GM08714 (cell line): ENCODE data around the gene SGSM1.

Experiments
- H3K4me3 ChIP-seq: fragments of 200-500 bp; sonication (Bioruptor generic); 2 replicates; pipeline ENCODE4 v1.5.1; 2014; ENCODE audit warnings: mild to moderate bottlenecking, low read length, inconsistent platforms
- ZNF274 ChIP-seq: IDR thresholded peaks from 2 replicates; pipeline ENCODE4 v1.6.1; 2012; ENCODE audit warnings: mild to moderate bottlenecking, low read depth, low read length

Gene SGSM1

DNA sequence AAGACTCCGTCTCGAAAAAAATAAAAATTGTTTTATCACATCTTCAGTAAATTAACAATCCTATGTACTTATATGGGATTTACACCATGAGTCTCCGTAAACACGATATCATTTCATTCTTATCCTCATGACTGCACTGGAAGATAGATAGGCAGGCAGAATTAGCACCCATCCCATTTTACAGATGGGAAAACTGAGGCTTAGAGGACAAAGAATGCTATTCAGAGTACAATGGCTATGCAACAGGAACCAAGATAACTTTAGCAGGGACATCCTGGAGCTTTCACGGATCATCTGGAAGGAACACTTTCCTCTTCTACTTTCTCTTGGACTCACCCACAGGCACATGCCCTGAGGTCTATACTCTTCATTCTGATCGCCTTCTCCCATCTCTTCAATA, 14.6 kb upstream of the SGSM1 start:
- H3K4me3 ChIP-seq = no peak overlapping the region

DNA sequence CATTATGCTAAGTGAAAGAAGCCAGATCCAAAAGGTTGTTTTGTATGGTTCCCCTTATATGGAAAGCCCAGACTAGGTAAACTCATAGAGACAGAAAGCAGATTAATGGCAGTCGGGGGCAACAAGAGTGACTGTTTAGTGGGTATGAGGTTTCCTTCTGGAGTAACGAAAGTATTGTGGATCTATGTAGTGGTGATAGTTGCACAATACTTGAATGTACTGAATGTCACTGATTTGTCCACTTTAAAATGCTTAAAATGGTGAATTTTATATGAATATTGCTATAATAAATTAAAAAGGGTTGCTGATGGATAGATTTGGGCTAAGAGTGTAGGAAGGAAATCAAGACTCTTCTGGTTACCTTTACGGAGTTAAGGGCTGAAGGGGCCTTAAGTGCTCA, 10.0 kb upstream of the SGSM1 start:
- no peak for TF ChIP-seq ZNF274
- H3K4me3 ChIP-seq = no peak overlapping the region

More for the DNA sequence above, 14.6 kb upstream of the SGSM1 start:
- TF ChIP-seq ZNF274 = no peak

- no peak overlapping the region for H3K4me3 ChIP-seq
- no peak for TF ChIP-seq ZNF274
These were observed 9.2 kb upstream of the SGSM1 start for GRCh38 chr22:24796860-24797259.

DNA sequence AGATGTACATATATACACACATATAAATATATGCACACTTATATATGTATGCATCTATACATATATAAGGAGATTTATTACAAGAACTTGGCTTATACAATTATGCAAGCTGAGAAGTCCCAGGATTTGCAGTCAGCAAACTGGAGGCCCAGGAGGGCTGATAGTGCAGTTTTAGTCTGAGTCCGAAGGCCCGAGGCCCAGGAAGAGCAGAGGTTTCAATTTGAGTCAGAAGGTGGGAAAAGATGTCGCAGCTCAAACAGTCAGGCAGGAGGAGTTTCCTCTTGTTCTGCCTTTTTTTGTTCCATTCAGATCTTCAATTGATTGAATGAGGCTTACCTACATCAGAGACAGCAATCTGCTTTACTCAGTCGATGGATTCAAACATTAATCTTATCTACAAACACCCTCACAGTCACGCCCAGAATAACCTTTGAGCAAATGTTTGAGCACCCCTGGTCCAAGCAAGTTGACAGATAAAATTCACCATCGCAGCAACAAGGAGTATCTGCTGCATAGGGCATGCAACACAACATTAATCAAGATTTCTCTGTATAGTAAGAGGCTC, 4.0 kb upstream of the SGSM1 start:
- no peak overlapping the region for H3K4me3 ChIP-seq
- no peak for TF ChIP-seq ZNF274

GRCh38 chr22:24803064-24803542, 2.9 kb upstream of the SGSM1 start:
- no peak for TF ChIP-seq ZNF274
- H3K4me3 ChIP-seq = no peak overlapping the region

DNA sequence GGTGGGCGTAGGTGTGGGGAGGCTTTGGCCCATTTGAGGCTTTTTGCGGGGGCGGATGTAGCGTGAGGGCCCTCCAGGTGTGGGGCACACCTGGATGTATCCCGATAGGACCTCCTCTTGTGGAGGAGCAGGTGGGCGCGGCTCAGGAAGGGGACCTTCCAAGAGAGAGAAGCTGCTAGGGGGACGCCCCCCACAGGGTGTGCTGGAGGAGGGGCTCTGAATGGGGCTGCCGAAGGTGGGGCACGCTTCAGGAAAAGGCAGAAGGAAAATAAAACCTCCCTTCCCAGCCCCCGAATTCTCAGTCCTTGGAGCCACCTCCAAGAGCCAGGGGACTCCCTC, 621 bp downstream of the SGSM1 start:
- no peak overlapping the region for H3K4me3 ChIP-seq
- no peak for TF ChIP-seq ZNF274

GRCh38 chr22:24807284-24807950, 1.4 kb downstream of the SGSM1 start:
- H3K4me3 ChIP-seq = no peak overlapping the region
- no peak for TF ChIP-seq ZNF274

- no peak for TF ChIP-seq ZNF274
- H3K4me3 ChIP-seq = no peak overlapping the region
These were observed 3.3 kb downstream of the SGSM1 start for GRCh38 chr22:24809331-24809730.

DNA sequence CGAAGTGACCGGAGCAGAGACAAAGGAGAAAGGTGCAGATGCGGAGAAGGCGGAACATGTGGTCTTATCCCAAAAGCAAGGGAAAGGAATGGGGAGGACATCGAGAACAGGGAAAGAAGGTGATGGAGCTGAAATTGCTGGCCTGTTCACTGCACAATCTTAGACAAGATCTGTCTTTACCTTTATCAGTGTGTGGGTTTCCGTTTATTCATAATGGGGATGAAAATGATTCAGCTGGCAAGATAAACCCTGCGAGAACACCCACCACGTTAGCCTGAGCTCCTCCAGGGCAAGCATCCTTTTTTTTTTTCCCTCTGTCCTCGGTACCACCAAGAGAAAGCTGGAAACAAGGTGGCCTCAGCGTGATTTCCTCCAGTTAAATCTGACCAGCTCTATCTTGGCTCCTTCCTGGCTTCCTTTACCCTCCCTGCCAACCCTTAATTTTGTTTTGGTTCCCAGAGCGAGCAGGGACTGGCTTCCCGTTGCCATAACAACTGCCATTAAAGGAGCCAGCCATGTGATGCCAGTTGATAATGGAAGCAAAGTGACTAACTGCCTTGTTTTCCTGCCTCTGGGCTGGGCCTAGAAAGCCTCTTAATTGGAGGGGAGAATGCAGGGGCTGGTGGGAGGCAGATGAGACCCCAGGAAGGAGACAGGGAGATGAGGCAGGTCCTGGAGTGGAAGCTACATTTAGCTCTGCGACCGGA, 4.2 kb downstream of the SGSM1 start:
- no peak overlapping the region for H3K4me3 ChIP-seq
- no peak for TF ChIP-seq ZNF274

DNA sequence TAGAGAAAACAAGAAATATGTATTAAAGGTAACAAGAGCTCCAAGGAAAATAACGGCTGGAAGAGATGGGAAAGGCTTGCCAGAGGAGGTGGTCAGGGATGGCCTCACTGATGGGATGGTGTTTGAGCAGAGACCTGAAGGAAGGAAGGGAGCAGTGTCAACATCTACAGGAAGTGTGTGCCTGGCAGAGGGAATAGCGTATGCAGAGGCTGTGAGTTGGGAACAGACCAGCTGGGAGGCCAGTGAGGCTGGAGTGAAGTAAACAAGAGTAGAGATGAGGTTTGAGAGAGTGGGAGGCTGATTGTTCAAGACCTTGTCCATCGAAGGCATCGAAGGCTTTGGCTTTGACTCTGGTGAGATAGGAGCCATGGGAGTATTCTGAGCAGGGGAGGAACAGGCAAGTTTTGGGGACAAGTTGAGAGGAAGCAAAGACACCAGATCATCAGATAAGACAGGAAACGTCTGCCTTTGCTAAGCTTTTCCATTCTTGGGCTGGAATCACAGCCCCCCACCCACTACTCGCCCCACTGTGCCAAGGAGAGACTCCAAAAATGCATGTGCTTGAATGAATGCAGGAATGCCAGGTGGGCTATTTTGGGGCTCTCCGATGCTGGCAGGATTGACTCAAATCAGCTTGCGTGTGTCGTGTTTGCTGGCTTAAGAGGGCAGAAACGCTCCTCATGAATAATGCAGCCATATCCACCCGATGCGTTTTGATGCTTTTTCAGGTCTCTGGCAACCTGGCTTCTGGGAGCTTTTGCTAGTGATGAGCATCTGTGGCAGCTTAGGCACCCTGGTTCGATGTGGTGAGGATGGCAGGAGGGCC, 7.2 kb downstream of the SGSM1 start:
- no peak for TF ChIP-seq ZNF274

GRCh38 chr22:24813861-24814770, 8.1 kb downstream of the SGSM1 start:
- no peak for TF ChIP-seq ZNF274
- no peak overlapping the region for H3K4me3 ChIP-seq

More for the DNA sequence above, 7.2 kb downstream of the SGSM1 start:
- no peak overlapping the region for H3K4me3 ChIP-seq

DNA sequence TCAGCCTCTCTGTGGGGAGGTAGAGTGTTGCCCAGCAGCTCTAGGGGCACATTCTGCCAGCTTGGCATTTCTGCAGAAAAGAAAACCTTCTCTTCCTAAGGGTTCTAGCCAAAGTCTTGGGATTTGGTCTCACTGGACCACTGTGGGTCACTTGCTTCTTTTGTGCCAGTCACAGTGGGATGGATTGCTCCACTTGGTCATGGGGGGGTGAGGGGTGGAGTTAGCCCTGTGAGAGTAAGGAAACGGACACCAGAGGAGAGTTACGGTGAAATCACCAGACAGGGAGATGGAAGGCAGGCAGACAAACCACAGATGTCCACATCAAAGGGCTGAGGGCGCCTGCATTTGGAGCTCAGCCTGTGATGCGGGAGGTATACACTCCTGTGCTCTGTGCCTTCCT, 10.8 kb downstream of the SGSM1 start:
- no peak for TF ChIP-seq ZNF274
- no peak overlapping the region for H3K4me3 ChIP-seq

- TF ChIP-seq ZNF274 = no peak
- H3K4me3 ChIP-seq = no peak overlapping the region
These were observed 13.5 kb downstream of the SGSM1 start for GRCh38 chr22:24819487-24819886.
